Measurements from ENCODE around the gene LRPAP1. TPM values are rescaled to one million over a fixed set of nuclear protein-coding genes. Genes with fewer than 3 reads are reported as not detected.

The LRPAP1 gene
- total RNA-seq, 1 experiment from 2014 or later = 171 TPM

- Histone ChIP-seq H3K27me3 (replicated peaks; ENCODE audit: insufficient read depth, low read depth, low read length, poor library complexity) (peaks cover 7% of the 10 kb centered on the region), H3K36me3 (ENCODE audit: insufficient read depth, low read length, poor library complexity, severe bottlenecking) (peaks cover 16% of the 10 kb centered on the region), H3K27ac (ENCODE audit: low read depth, low read length, poor library complexity, severe bottlenecking) (no peak overlapping the region), H3K9me3 (ENCODE audit: low read depth, low read length, poor library complexity, severe bottlenecking) (no peaks in the 10 kb centered on the region), H3K4me1 (ENCODE audit: insufficient read depth, low read length, poor library complexity, severe bottlenecking) (peaks cover 7% of the 10 kb centered on the region), H3K4me3 (ENCODE audit: low read depth, low read length, poor library complexity, severe bottlenecking) (no peak overlapping the region)
- TF ChIP-seq, protein P1, sequence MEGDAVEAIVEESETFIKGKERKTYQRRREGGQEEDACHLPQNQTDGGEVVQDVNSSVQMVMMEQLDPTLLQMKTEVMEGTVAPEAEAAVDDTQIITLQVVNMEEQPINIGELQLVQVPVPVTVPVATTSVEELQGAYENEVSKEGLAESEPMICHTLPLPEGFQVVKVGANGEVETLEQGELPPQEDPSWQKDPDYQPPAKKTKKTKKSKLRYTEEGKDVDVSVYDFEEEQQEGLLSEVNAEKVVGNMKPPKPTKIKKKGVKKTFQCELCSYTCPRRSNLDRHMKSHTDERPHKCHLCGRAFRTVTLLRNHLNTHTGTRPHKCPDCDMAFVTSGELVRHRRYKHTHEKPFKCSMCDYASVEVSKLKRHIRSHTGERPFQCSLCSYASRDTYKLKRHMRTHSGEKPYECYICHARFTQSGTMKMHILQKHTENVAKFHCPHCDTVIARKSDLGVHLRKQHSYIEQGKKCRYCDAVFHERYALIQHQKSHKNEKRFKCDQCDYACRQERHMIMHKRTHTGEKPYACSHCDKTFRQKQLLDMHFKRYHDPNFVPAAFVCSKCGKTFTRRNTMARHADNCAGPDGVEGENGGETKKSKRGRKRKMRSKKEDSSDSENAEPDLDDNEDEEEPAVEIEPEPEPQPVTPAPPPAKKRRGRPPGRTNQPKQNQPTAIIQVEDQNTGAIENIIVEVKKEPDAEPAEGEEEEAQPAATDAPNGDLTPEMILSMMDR (conservative IDR thresholded peaks at IDR 0.05; ENCODE audit: low read depth, low read length) = no peak
- TF ChIP-seq EZH2 (IDR thresholded peaks at IDR 0.05; ENCODE audit: borderline replicate concordance, low read depth, low read length, poor library complexity, severe bottlenecking) = no peak
- intact Hi-C loops (cut with micrococcal nuclease; ENCODE audit: unreplicated experiment) = no loop called here
- ChIA-PET CTCF (no interaction called here), POLR2A (ENCODE audit: low non-redundant PET) (no interaction called here)
- DNase-seq (ENCODE audit: low spot score) = no peak
- no TSS peak for BruUV-seq (replicated peaks)
These were observed 2.9 kb downstream of the LRPAP1 start for GRCh38 chr4:3529363-3529762.

DNA sequence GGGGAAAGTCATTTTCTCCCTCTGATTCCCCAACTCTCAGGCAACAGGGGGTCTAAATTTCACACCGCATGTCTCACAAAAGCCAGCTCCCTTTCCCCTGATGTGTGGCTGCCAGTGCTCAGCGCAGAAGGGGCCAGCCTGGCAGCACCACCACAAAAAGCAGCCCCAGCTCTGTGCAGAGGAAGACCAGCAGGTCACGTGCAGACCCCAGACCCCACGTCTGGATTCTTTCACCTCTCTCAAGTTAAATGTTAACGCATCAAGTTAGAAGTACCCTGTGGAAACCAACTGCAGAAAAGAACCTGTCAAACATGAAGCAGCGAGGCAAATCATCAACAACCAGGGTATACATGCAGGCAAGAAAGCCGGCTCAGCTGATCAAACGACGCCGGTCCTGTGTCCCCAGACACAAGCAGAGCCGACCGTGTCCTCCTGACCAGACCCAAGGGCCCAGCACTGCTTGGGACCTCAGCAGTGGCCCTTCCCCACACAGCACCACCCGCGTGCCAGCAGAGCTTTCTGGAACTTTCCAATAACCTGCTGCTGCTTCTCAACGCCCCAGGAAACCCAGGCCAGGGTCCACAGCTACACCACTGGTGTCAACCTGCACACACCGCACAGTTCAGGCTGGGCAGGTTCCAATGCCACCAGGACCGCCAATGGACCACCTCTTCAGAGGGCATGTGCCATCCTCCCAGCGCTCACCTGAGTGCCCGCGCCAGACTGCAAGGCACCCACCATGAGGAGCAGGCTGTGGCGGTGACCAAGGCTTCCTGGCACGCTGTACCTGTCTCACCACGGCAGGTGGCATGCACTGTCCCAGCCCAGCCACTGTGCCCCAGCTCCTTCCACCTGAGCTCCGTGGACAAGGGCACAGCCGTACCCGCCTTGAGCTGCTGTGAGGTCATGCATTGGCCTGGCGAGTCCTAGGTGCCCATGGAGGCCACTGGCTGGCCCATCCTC is 4.0 kb downstream of the LRPAP1 start:
- H3K27ac ChIP-seq (ENCODE audit: low read depth, low read length, poor library complexity, severe bottlenecking) = no peak overlapping the region
- POLR2A ChIA-PET (ENCODE audit: low non-redundant PET) = no interaction called here
- peaks cover 7% of the 10 kb centered on the region for H3K4me1 ChIP-seq (ENCODE audit: insufficient read depth, low read length, poor library complexity, severe bottlenecking)
- intact Hi-C loops (cut with micrococcal nuclease; ENCODE audit: unreplicated experiment) = no loop called here
- H3K36me3 ChIP-seq (ENCODE audit: insufficient read depth, low read length, poor library complexity, severe bottlenecking) = peaks cover 27% of the 10 kb centered on the region
- TF ChIP-seq, protein P1 (conservative IDR thresholded peaks at IDR 0.05; ENCODE audit: low read depth, low read length) = no peak
- no peak for TF ChIP-seq EZH2 (IDR thresholded peaks at IDR 0.05; ENCODE audit: borderline replicate concordance, low read depth, low read length, poor library complexity, severe bottlenecking)
- BruUV-seq (replicated peaks) = no TSS peak
- H3K4me3 ChIP-seq (ENCODE audit: low read depth, low read length, poor library complexity, severe bottlenecking) = no peak overlapping the region
- no peaks in the 10 kb centered on the region for H3K9me3 ChIP-seq (ENCODE audit: low read depth, low read length, poor library complexity, severe bottlenecking)
- no peak for DNase-seq (ENCODE audit: low spot score)
- H3K27me3 ChIP-seq (replicated peaks; ENCODE audit: insufficient read depth, low read depth, low read length, poor library complexity) = no peaks in the 10 kb centered on the region
- CTCF ChIA-PET = no interaction called here

DNA sequence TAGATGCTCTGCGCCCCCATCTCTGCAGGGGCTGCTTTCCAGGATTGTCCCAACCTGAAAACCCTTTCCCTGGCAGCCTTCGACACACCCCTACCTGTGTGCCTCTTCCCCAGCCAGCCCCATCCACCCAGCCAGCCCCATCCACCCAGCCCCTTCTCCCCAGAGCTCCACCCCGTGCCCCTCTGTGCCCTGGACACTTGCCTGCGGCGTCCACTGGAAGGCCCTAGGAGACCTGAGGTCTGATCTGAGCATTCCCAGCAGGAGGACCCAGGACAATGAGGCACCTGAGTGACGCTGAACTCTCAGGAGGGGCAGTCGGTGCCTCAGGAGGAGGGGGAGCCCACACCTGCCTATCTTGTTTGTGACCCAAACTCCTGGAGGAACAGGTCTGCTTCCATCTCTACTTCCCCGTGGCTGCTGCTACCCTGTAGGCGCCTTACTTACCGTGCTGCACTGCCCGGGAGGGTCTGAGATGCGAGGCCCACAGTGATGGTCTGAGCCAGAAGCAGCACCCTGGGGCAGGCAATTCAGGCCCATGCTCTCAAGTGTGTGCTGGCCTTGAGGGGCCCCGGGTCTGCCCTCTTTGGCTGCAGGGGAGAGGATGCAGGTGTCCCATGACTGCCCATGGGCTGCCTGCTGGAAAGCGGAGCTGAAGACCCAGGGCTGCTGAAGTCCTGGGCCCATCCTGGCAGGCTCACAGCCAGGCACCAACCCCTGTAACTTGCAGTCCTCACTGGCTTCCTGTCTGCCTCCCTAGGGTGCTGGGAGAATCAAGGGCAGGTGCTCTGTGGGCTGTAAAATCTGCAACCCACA is 4.9 kb downstream of the LRPAP1 start:
- intact Hi-C loops (cut with micrococcal nuclease; ENCODE audit: unreplicated experiment) = no loop called here
- Histone ChIP-seq H3K9me3 (ENCODE audit: low read depth, low read length, poor library complexity, severe bottlenecking) (no peaks in the 10 kb centered on the region), H3K27ac (ENCODE audit: low read depth, low read length, poor library complexity, severe bottlenecking) (no peak overlapping the region), H3K36me3 (ENCODE audit: insufficient read depth, low read length, poor library complexity, severe bottlenecking) (peaks cover 27% of the 10 kb centered on the region), H3K27me3 (replicated peaks; ENCODE audit: insufficient read depth, low read depth, low read length, poor library complexity) (no peaks in the 10 kb centered on the region), H3K4me3 (ENCODE audit: low read depth, low read length, poor library complexity, severe bottlenecking) (no peak overlapping the region), H3K4me1 (ENCODE audit: insufficient read depth, low read length, poor library complexity, severe bottlenecking) (peaks cover 7% of the 10 kb centered on the region)
- DNase-seq (ENCODE audit: low spot score) = no peak
- BruUV-seq (replicated peaks) = no TSS peak
- CTCF ChIA-PET = no interaction called here
- TF ChIP-seq, protein P1 (conservative IDR thresholded peaks at IDR 0.05; ENCODE audit: low read depth, low read length) = no peak
- no peak for TF ChIP-seq EZH2 (IDR thresholded peaks at IDR 0.05; ENCODE audit: borderline replicate concordance, low read depth, low read length, poor library complexity, severe bottlenecking)
- POLR2A ChIA-PET (ENCODE audit: low non-redundant PET) = no interaction called here
